HCT116 (cell line): ENCODE measurements around the gene COLEC11. TPM values are rescaled to one million over a fixed set of nuclear protein-coding genes. Genes with fewer than 3 reads are reported as not detected.

Experiments used
- ATAC-seq: fragments of 200-7000 bp; cut with Tn5 transposase; 2 replicates; pipeline ENCODE4 v1.9.1; 2020; ENCODE audit warnings: mild to moderate bottlenecking, moderate library complexity
- BruUV-seq: library from RNA; stranded (reverse); fragments of 400-500 nt; replicated peaks from 2 replicates; lab custom pipeline; 2021; lab: Mats Ljungman, UMichigan
- CTCF ChIA-PET: fragments of 300-600 bp; sonication (Branson Sonifier 250); formaldehyde crosslinking; loops from one replicate; lab custom pipeline; 2021; ENCODE audit warnings: antibody characterized with exemption; lab: Charles Lee
- POLR2A ChIA-PET: fragments of 300-600, 350-600 bp; sonication (Branson Sonifier 250); formaldehyde crosslinking; loops from one replicate; lab custom pipeline; 2021; ENCODE audit warnings: antibody characterized with exemption; lab: Charles Lee
- RAD21 ChIA-PET, 2 experiments: fragments of 300-600 bp; sonication (Branson Sonifier 250); formaldehyde crosslinking; loops; one replicate each; lab custom pipeline; 2023; ENCODE audit warnings: low total read pairs in 2 of 2; ENCODE audit not compliant: uncharacterized antibody in 2 of 2, unreplicated experiment in 2 of 2, low non-redundant PET in 1 of 2; lab: Charles Lee
- DNase-seq: peaks from one replicate; pipeline ENCODE4 v3.0.0-alpha.2; 2010; ENCODE audit warnings: low read depth, low spot score
- H2AFZ ChIP-seq: fragments of 200-600 bp; shearing (Covaris generic), sonication (generic); 2 replicates; pipeline ENCODE4 v1.6.1; 2017; ENCODE audit warnings: low read depth, mixed run types, mixed read lengths, antibody characterized with exemption, low read length; ENCODE audit not compliant: poor library complexity, severe bottlenecking
- H3K27ac ChIP-seq: 2 replicates; pipeline ENCODE4 v1.5.1; 2012; ENCODE audit warnings: low read depth, low read length
- H3K27me3 ChIP-seq: fragments of 200-600 bp; sonication (generic); 2 replicates; pipeline ENCODE4 v1.6.1; 2016; ENCODE audit warnings: mixed run types, low read length, mixed read lengths; ENCODE audit not compliant: insufficient read depth
- H3K36me3 ChIP-seq, 2 experiments: fragments of 200-500 bp in 1 of 2; fragments of 200-600 bp in 1 of 2; sonication (Bioruptor generic) in 1 of 2; sonication (generic) in 1 of 2; 2 replicates each; pipeline versions ENCODE4 v1.5.1 to v1.6.1; 2014 to 2016; ENCODE audit warnings: low read length in 2 of 2, inconsistent platforms in 1 of 2, mixed read lengths in 1 of 2, mixed run types in 1 of 2; ENCODE audit not compliant: insufficient read depth in 2 of 2, control insufficient read depth in 1 of 2
- H3K4me1 ChIP-seq, 2 experiments: fragments of 200-600 bp in 1 of 2; sonication (generic) in 1 of 2; 2 replicates each; pipeline versions ENCODE4 v1.5.1 to v1.6.1; 2012 to 2017; ENCODE audit warnings: low read length in 2 of 2, inconsistent platforms in 1 of 2, mild to moderate bottlenecking in 1 of 2, mixed read lengths in 1 of 2, mixed run types in 1 of 2, moderate library complexity in 1 of 2; ENCODE audit not compliant: insufficient read depth in 2 of 2, control insufficient read depth in 1 of 2
- H3K4me2 ChIP-seq: fragments of 200-600 bp; sonication (generic); 2 replicates; pipeline ENCODE4 v1.6.1; 2017; ENCODE audit warnings: mixed run types, low read length, mixed read lengths
- H3K4me3 ChIP-seq, 2 experiments: fragments of 200-600 bp in 1 of 2; sonication (generic) in 1 of 2; replicated peaks in 1 of 2; 2 replicates each; pipeline ENCODE4 v1.5.1; 2011 to 2016; ENCODE audit warnings: low read length in 2 of 2, control low read depth in 1 of 2, low read depth in 1 of 2, mild to moderate bottlenecking in 1 of 2, mixed read lengths in 1 of 2, mixed run types in 1 of 2
- H3K79me2 ChIP-seq: fragments of 200-600 bp; sonication (generic); 2 replicates; pipeline ENCODE4 v1.6.1; 2017; ENCODE audit warnings: mild to moderate bottlenecking, mixed run types, low read length, moderate library complexity, mixed read lengths; ENCODE audit not compliant: insufficient read depth
- H3K9ac ChIP-seq: fragments of 200-600 bp; sonication (generic); 2 replicates; pipeline ENCODE4 v1.6.1; 2016; ENCODE audit warnings: low read length, mixed read lengths
- H3K9me2 ChIP-seq: fragments of 200-600 bp; sonication (generic), shearing (Covaris generic); 2 replicates; pipeline ENCODE4 v1.6.1; 2017; ENCODE audit warnings: mixed run types, mild to moderate bottlenecking, moderate library complexity; ENCODE audit not compliant: insufficient read depth
- H3K9me3 ChIP-seq, 2 experiments: fragments of 200-500 bp in 1 of 2; fragments of 200-600 bp in 1 of 2; sonication (Bioruptor generic) in 1 of 2; sonication (generic) in 1 of 2; 2 replicates each; pipeline ENCODE4 v1.6.1; 2014 to 2017; ENCODE audit warnings: low read length in 2 of 2, mixed read lengths in 2 of 2, inconsistent platforms in 1 of 2, low read depth in 1 of 2, mild to moderate bottlenecking in 1 of 2, mixed run types in 1 of 2, moderate library complexity in 1 of 2; ENCODE audit not compliant: control insufficient read depth in 1 of 2, insufficient read depth in 1 of 2
- H4K20me1 ChIP-seq: fragments of 200-600 bp; sonication (generic), shearing (Covaris generic); 2 replicates; pipeline ENCODE4 v1.6.1; 2017; ENCODE audit warnings: mixed run types, mild to moderate bottlenecking, moderate library complexity; ENCODE audit not compliant: insufficient read depth
- ATF3 ChIP-seq: IDR thresholded peaks from 2 replicates; pipeline ENCODE4 v1.6.1; 2012
- CEBPB ChIP-seq: IDR thresholded peaks from 2 replicates; pipeline ENCODE4 v1.6.1; 2012; ENCODE audit warnings: low read depth
- CTCF ChIP-seq, 3 experiments: fragments of 200-600 bp in 1 of 3; sonication (generic) in 1 of 3; IDR thresholded peaks in 2 of 3; conservative IDR thresholded peaks in 1 of 3; 2 replicates each; pipeline ENCODE4 v1.5.1; 2012 to 2017; ENCODE audit warnings: low read depth in 2 of 3, low read length in 2 of 3, antibody characterized with exemption in 1 of 3, borderline replicate concordance in 1 of 3, control low read depth in 1 of 3, mild to moderate bottlenecking in 1 of 3, mixed read lengths in 1 of 3, mixed run types in 1 of 3, moderate library complexity in 1 of 3; ENCODE audit not compliant: insufficient read depth in 1 of 3
- EGR1 ChIP-seq: IDR thresholded peaks from 2 replicates; pipeline ENCODE4 v1.6.1; 2012; ENCODE audit warnings: low read depth
- ELF1 ChIP-seq: IDR thresholded peaks from 2 replicates; pipeline ENCODE4 v1.6.1; 2012; ENCODE audit warnings: low read depth, borderline replicate concordance
- EZH2 ChIP-seq: fragments of 200-600 bp; sonication (generic); IDR thresholded peaks from 2 replicates; pipeline ENCODE4 v1.6.1; 2017; ENCODE audit warnings: antibody characterized with exemption, mixed run types
- EZH2phosphoT487 ChIP-seq: fragments of 200-600 bp; IDR thresholded peaks from 2 replicates; pipeline ENCODE4 v1.6.1; 2018; ENCODE audit warnings: antibody characterized with exemption, borderline replicate concordance
- FOSL1 ChIP-seq: IDR thresholded peaks from 2 replicates; pipeline ENCODE4 v1.6.1; 2012; ENCODE audit warnings: low read depth
- JUND ChIP-seq: IDR thresholded peaks from 2 replicates; pipeline ENCODE4 v1.6.1; 2012
- MAX ChIP-seq: IDR thresholded peaks from 2 replicates; pipeline ENCODE4 v1.6.1; 2012
- POLR2AphosphoS5 ChIP-seq: IDR thresholded peaks from 2 replicates; pipeline ENCODE4 v1.6.1; 2011; ENCODE audit warnings: mild to moderate bottlenecking, low read depth, low read length, moderate library complexity
- RAD21 ChIP-seq: IDR thresholded peaks from 2 replicates; pipeline ENCODE4 v1.6.1; 2012; ENCODE audit warnings: low read depth, mild to moderate bottlenecking
- SIN3A ChIP-seq: IDR thresholded peaks from 2 replicates; pipeline ENCODE4 v1.6.1; 2012; ENCODE audit warnings: low read depth
- SRF ChIP-seq: IDR thresholded peaks from 2 replicates; pipeline ENCODE4 v1.6.1; 2012; ENCODE audit warnings: low read depth
- TCF7L2 ChIP-seq: IDR thresholded peaks from 2 replicates; pipeline ENCODE4 v1.7.0; 2011; ENCODE audit warnings: borderline replicate concordance, inconsistent platforms; ENCODE audit not compliant: insufficient read depth, insufficient read length; ENCODE audit errors: extremely low read depth
- YY1 ChIP-seq: IDR thresholded peaks from 2 replicates; pipeline ENCODE4 v1.6.1; 2011; ENCODE audit warnings: low read length, low read depth, moderate library complexity, mild to moderate bottlenecking; ENCODE audit not compliant: insufficient replicate concordance; ENCODE audit errors: extremely low read depth
- intact Hi-C: fragments of 100-400 bp; cut with micrococcal nuclease; formaldehyde crosslinking; loops from 2 replicates; pipeline ENCODE4 v1.10.0; 2022
- total RNA-seq: library from RNA; stranded (reverse); gene quantifications from one replicate; pipeline ENCODE4 v1.2.1, GENCODE V29; 2021; ENCODE audit not compliant: unreplicated experiment

COLEC11 gene
- total RNA-seq, 1 experiment from 2014 or later = 0.15 TPM

- no peaks in the 10 kb centered on the region for H4K20me1 ChIP-seq
- peaks cover under 1 to 6% of the 10 kb centered on the region in 2 experiments; a peak in 2 of 4 replicates for H3K36me3 ChIP-seq
- CTCF ChIA-PET = no interaction called here
- no peak for TF ChIP-seq CTCF (IDR thresholded peaks at IDR 0.05 in 2 of 3, conservative IDR thresholded peaks at IDR 0.05 in 1 of 3; ENCODE audit: borderline replicate concordance in 1 of 3, insufficient read depth in 1 of 3, low read depth in 2 of 3, low read length in 2 of 3)
- TF ChIP-seq MAX = no peak
- TF ChIP-seq SRF = no peak
- TF ChIP-seq POLR2AphosphoS5 = no peak
- TF ChIP-seq SIN3A = no peak
- TF ChIP-seq CEBPB = no peak
- no peak for TF ChIP-seq JUND
- BruUV-seq = no TSS peak
- H3K27ac ChIP-seq = no peak overlapping the region
- POLR2A ChIA-PET = no interaction called here
- H3K4me3 ChIP-seq = no peak overlapping the region
- no peak overlapping the region for H2AFZ ChIP-seq
- H3K9ac ChIP-seq = no peak overlapping the region
- no peak overlapping the region for H3K4me2 ChIP-seq
- H3K27me3 ChIP-seq = no peaks in the 10 kb centered on the region
- no peaks in the 10 kb centered on the region for H3K9me2 ChIP-seq
- RAD21 ChIA-PET = no interaction called here
- ATAC-seq (no peak), DNase-seq (no peak)
- H3K4me1 ChIP-seq = peaks cover 0 to 11% of the 10 kb centered on the region in 2 experiments; a peak in 3 of 4 replicates
- H3K9me3 ChIP-seq = no peaks in the 10 kb centered on the region
- H3K79me2 ChIP-seq = peaks cover 12% of the 10 kb centered on the region
- intact Hi-C loops = no loop called here
Observed at GRCh38 chr2:3571284-3571683, 23.6 kb upstream of the COLEC11 start.

GRCh38 chr2:3572620-3573019, 22.3 kb upstream of the COLEC11 start:
- no peaks in the 10 kb centered on the region for H3K27me3 ChIP-seq
- ChIA-PET CTCF (no interaction called here), POLR2A (no interaction called here), RAD21 (no interaction called here)
- DNase-seq (no peak), ATAC-seq (no peak)
- intact Hi-C loops = no loop called here
- no TSS peak for BruUV-seq
- no peak overlapping the region for H3K9ac ChIP-seq
- H3K4me3 ChIP-seq = no peak overlapping the region
- peaks cover 11 to 18% of the 10 kb centered on the region in 2 experiments; a peak in 3 of 4 replicates for H3K36me3 ChIP-seq
- no peaks in the 10 kb centered on the region for H3K9me3 ChIP-seq
- no peak overlapping the region for H3K27ac ChIP-seq
- no peak overlapping the region for H3K4me2 ChIP-seq
- peaks cover 26% of the 10 kb centered on the region for H3K79me2 ChIP-seq
- peaks cover 4% of the 10 kb centered on the region; the same call in 1 of the 2 replicates for H4K20me1 ChIP-seq
- peaks cover 5 to 19% of the 10 kb centered on the region in 2 experiments; a peak in 3 of 4 replicates for H3K4me1 ChIP-seq
- no peak overlapping the region for H2AFZ ChIP-seq
- no peaks in the 10 kb centered on the region for H3K9me2 ChIP-seq
- TF ChIP-seq EZH2phosphoT487 (no peak), TCF7L2 (no peak), ELF1 (no peak), EZH2 (no peak), ATF3 (no peak), CTCF (IDR thresholded peaks at IDR 0.05 in 2 of 3, conservative IDR thresholded peaks at IDR 0.05 in 1 of 3; ENCODE audit: borderline replicate concordance in 1 of 3, insufficient read depth in 1 of 3, low read depth in 2 of 3, low read length in 2 of 3) (no peak), SIN3A (no peak), RAD21 (no peak), YY1 (no peak), FOSL1 (no peak), POLR2AphosphoS5 (no peak), EGR1 (no peak), SRF (no peak)
